Smooth muscle cell (in vitro differentiated cells): ENCODE results near the gene SLC46A2. TPM values are rescaled to one million over a fixed set of nuclear protein-coding genes. Genes with fewer than 3 reads are reported as not detected.

Experiments used
- polyA plus RNA-seq: library from polyadenylated mRNA; unstranded; fragments of >200 nt; fragmentation: Nextera tagmentation; extraction: Ambion mirVana; gene quantifications from 2 replicates; pipeline ENCODE4 v1.2.1, GENCODE V29; 2016
- total RNA-seq: library from RNA; depleted of rRNA; stranded (reverse); fragments of >200 nt; gene quantifications from 2 replicates; pipeline ENCODE4 v1.2.3, GENCODE V29; 2014

SLC46A2 gene
- total and polyA plus RNA-seq, 2 experiments from 2014 or later = not detected

Other genes with a start within 250 kb of the SLC46A2 start
- gene INIP, start 172.8 kb downstream of the SLC46A2 start, total RNA-seq = 25.8 and 32.7 TPM in 2 replicates
- 14.9 and 19.8 TPM in 2 replicates for gene INIP, start 172.8 kb downstream of the SLC46A2 start, polyA plus RNA-seq
- 10.7 and 13.5 TPM in 2 replicates for gene SNX30, start 140.1 kb downstream of the SLC46A2 start, total RNA-seq
- gene SNX30, start 140.1 kb downstream of the SLC46A2 start, polyA plus RNA-seq = 2.1 and 3.6 TPM in 2 replicates
- 4.3 and 9.9 TPM in 2 replicates for gene ZNF883, start 121.3 kb upstream of the SLC46A2 start, total RNA-seq
- gene ZNF883, start 121.3 kb upstream of the SLC46A2 start, polyA plus RNA-seq = 0.91 and 1.7 TPM in 2 replicates
- gene ZFP37, start 165.8 kb upstream of the SLC46A2 start, total RNA-seq = 8.2 and 9.0 TPM in 2 replicates
- gene ZFP37, start 165.8 kb upstream of the SLC46A2 start, polyA plus RNA-seq = 2.2 and 2.5 TPM in 2 replicates